Sigmoid colon (tissue), 7 donors: Measurements from ENCODE around the gene IL2RA. TPM values are rescaled to one million over a fixed set of nuclear protein-coding genes. Genes with fewer than 3 reads are reported as not detected.

Source experiments
- DNase-seq: peaks from one replicate; pipeline ENCODE4 v3.0.0-alpha.2; 2019
- H3K27ac ChIP-seq, 4 donors: fragments of 200-600 bp; sonication (generic); one replicate each; pipeline ENCODE4 v1.5.1; 2016 to 2019; ENCODE audit warnings: mild to moderate bottlenecking in 1 of 4
- H3K27me3 ChIP-seq, 3 donors: fragments of 200-600 bp; sonication (generic); one replicate each; pipeline ENCODE4 v1.5.1; 2019; ENCODE audit warnings: mild to moderate bottlenecking in 1 of 3
- H3K36me3 ChIP-seq, 4 donors: fragments of 200-600 bp; sonication (generic); one replicate each; pipeline ENCODE4 v1.5.1; 2016 to 2019
- H3K4me1 ChIP-seq, 4 donors: fragments of 200-600 bp; sonication (generic); one replicate each; pipeline ENCODE4 v1.5.1; 2017 to 2019
- H3K4me3 ChIP-seq, 4 donors: fragments of 200-600 bp; sonication (generic); one replicate each; pipeline ENCODE4 v1.5.1; 2017 to 2019; ENCODE audit warnings: mild to moderate bottlenecking in 2 of 4, moderate library complexity in 1 of 4
- H3K9me3 ChIP-seq, 4 donors: fragments of 200-600 bp in 3 of 4; sonication (generic) in 3 of 4; one replicate each; pipeline versions ENCODE4 v1.5.1 to v1.6.1; 2013 to 2019
- EP300 ChIP-seq, 4 donors: sonication (generic); formaldehyde crosslinking; IDR thresholded peaks; one replicate each; pipeline ENCODE4 v1.6.1; 2017; ENCODE audit warnings: antibody characterized with exemption in 4 of 4
- POLR2A ChIP-seq, 2 donors: fragments of 450-650 bp; IDR thresholded peaks; one replicate each; pipeline ENCODE4 v1.6.1; 2016; ENCODE audit warnings: antibody characterized with exemption in 2 of 2, mild to moderate bottlenecking in 2 of 2, moderate library complexity in 2 of 2
- POLR2AphosphoS5 ChIP-seq, 4 donors: sonication (generic); formaldehyde crosslinking; IDR thresholded peaks; one replicate each; pipeline ENCODE4 v1.6.1; 2017; ENCODE audit warnings: antibody characterized with exemption in 4 of 4
- WGBS, 2 donors: extraction: QIAGEN DNeasy Blood & Tissue Kit; methylation state at CpG; one replicate each; pipeline ENCODE4 v1.1.7; 2013; 5-methylcytosine and 5-hydroxymethylcytosine counted together
- intact Hi-C: fragments of 100-400 bp; cut with DNase I; formaldehyde crosslinking; loops from one replicate; pipeline ENCODE4 v1.15.1; 2023
- polyA plus RNA-seq, 3 donors: library from polyadenylated mRNA; stranded (reverse); fragments of 200-250 nt; gene quantifications; one replicate each; pipeline ENCODE4 v1.2.3, GENCODE V29; 2013
- total RNA-seq, 4 donors: library from RNA; depleted of rRNA; stranded (reverse); fragments of >200 nt; gene quantifications; one replicate each; pipeline ENCODE4 v1.1.0, GENCODE V29; 2016
- TF ChIP-seq, protein P1 (sequence below), 4 experiments: fragments of 450-650 bp in 3 of 4; fragments of 200-600 bp in 1 of 4; IDR thresholded peaks; one replicate each; pipeline ENCODE4 v1.5.1; 2016 to 2019; ENCODE audit warnings: antibody characterized with exemption in 4 of 4, mild to moderate bottlenecking in 3 of 4, moderate library complexity in 2 of 4
- donor health status: healthy with polysubstance abuse.
- donor health status: Bipolar disorder and iron deficiency.
- donor health status: healthy.

The IL2RA gene
- total and polyA plus RNA-seq, 7 donors: 0.60 to 14.0 (median 4.7) TPM; not detected in 1

GRCh38 chr10:6017781-6018354 is 44.3 kb downstream of the IL2RA start:
- intact Hi-C loops: no loop called here
- no peaks in the 10 kb centered on the region for H3K9me3 ChIP-seq
- no peak for DNase-seq

GRCh38 chr10:6014241-6014761 is 47.9 kb downstream of the IL2RA start:
- no peak overlapping the region for H3K27ac ChIP-seq
- no peak for DNase-seq
- H3K4me1 ChIP-seq: no peaks in the 10 kb centered on the region
- WGBS, 2 donors: 39 to 42% methylated on average over 6 of the region's 6 CpGs
- no peaks in the 10 kb centered on the region for H3K36me3 ChIP-seq
- H3K4me3 ChIP-seq: no peak overlapping the region
- intact Hi-C loops: loop anchor here (5.0 kb wide), 1 partner anchor 388 kb away; no protein-coding TSS in a partner anchor
- H3K9me3 ChIP-seq: no peaks in the 10 kb centered on the region
- TF ChIP-seq, protein P1, sequence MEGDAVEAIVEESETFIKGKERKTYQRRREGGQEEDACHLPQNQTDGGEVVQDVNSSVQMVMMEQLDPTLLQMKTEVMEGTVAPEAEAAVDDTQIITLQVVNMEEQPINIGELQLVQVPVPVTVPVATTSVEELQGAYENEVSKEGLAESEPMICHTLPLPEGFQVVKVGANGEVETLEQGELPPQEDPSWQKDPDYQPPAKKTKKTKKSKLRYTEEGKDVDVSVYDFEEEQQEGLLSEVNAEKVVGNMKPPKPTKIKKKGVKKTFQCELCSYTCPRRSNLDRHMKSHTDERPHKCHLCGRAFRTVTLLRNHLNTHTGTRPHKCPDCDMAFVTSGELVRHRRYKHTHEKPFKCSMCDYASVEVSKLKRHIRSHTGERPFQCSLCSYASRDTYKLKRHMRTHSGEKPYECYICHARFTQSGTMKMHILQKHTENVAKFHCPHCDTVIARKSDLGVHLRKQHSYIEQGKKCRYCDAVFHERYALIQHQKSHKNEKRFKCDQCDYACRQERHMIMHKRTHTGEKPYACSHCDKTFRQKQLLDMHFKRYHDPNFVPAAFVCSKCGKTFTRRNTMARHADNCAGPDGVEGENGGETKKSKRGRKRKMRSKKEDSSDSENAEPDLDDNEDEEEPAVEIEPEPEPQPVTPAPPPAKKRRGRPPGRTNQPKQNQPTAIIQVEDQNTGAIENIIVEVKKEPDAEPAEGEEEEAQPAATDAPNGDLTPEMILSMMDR (IDR thresholded peaks at IDR 0.05): peak; percentile 16 to 63 (median 56)
- no peak for TF ChIP-seq POLR2AphosphoS5 (IDR thresholded peaks at IDR 0.05)
- peaks cover 0 to 3% (median 0%) of the 10 kb centered on the region in 3 donors for H3K27me3 ChIP-seq

More at GRCh38 chr10:6017781-6018354, 44.3 kb downstream of the IL2RA start:
- 25 to 73% methylated on average over 8 of the region's 8 CpGs for WGBS, 2 donors
- Histone ChIP-seq H3K4me1 (no peaks in the 10 kb centered on the region), H3K4me3 (no peak overlapping the region), H3K27me3 (peaks cover 0 to 3% (median 0%) of the 10 kb centered on the region in 3 donors), H3K36me3 (no peaks in the 10 kb centered on the region), H3K27ac (peak overlapping the region; percentile 11 to 59 (median 42))
- TF ChIP-seq EP300 (IDR thresholded peaks at IDR 0.05) (no peak), POLR2AphosphoS5 (IDR thresholded peaks at IDR 0.05) (no peak), POLR2A (IDR thresholded peaks at IDR 0.05) (no peak)
- TF ChIP-seq, protein P1 (IDR thresholded peaks at IDR 0.05): no peak

DNA sequence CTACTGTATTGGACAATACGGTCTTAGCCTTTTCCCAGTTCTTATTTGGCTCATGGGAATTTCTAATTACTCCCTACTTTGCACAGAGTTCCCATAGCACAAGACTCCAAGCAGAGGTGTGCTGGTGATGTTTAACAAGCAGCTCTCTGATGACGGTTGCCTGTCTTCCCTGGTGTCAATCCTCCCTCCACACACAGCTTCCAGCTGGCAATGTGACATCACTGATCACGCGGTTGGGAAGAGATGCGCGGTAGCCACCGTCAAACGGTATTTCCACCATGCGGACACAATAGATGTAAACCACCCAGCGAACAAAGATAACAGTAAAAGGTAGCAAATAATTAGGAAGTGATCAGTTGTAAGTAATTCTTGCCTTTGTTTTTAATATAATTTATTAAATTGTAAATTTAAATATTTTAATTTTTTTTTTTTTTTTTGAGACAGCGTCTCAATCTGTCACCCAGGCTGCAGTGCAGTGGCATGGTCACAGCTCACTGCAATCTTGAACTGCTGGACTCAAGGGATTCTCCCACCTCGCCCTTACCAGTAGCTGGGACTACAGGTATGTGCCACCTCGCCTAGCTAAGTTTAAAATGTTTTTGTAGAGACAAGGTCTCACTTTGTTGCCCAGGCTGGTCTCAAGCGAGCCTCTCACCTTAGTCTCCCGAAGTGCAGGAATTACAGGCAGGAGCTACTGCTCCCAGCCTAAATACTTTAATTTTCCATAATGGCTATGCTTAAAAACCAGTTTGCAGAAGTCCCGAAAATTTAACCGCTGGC is 48.6 kb downstream of the IL2RA start:
- Histone ChIP-seq H3K9me3 (no peaks in the 10 kb centered on the region), H3K4me1 (no peaks in the 10 kb centered on the region), H3K27ac (no peak overlapping the region), H3K36me3 (no peaks in the 10 kb centered on the region), H3K4me3 (no peak overlapping the region), H3K27me3 (no peaks in the 10 kb centered on the region)
- TF ChIP-seq EP300 (IDR thresholded peaks at IDR 0.05): no peak
- TF ChIP-seq POLR2A (IDR thresholded peaks at IDR 0.05): no peak
- TF ChIP-seq POLR2AphosphoS5 (IDR thresholded peaks at IDR 0.05): no peak
- TF ChIP-seq, protein P1 (IDR thresholded peaks at IDR 0.05): no peak
- intact Hi-C loops: loop anchor here (5.0 kb wide), 1 partner anchor 389 kb away; no protein-coding TSS in a partner anchor
- WGBS, 2 donors: 66 to 87% methylated on average over 17 of the region's 17 CpGs
- DNase-seq: no peak

DNA sequence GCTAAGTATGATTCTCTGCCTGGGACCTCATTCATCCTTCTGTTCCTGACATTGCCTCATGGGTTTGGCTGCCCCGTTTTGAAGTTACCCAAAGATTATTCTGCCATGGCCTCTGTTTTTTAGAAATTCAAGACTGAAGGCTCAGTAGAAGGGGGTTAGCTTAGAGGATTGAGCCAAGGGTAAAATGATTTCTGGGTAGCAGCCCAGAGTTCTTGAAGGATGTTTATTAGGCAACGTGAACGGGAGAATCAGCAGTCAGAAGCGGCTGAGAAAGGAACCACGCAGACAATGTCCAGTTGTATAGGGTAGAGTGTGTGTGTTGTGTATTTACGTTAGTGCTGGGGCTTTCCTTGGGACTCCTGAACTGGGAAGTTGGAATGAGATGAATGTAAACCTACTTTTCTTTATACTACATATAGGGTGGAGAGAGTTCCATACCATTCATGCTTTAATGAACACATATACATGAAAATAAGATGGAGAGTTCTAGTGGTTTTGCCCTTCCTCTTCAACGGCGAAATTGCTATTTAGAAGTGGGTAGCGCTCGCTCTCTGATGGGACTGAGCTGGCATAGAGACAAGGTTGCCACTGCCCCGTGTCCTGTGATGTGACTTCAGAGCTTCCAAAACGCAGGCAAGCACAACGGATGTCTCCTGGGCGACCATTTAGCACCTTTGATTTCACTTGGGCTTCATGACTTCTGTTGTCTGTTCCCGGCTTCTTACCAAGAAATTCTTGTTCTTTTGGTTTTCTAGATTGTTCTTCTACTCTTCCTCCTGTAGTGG is 49.9 kb downstream of the IL2RA start:
- Histone ChIP-seq H3K36me3 (no peaks in the 10 kb centered on the region), H3K9me3 (no peaks in the 10 kb centered on the region), H3K4me3 (no peak overlapping the region), H3K4me1 (no peaks in the 10 kb centered on the region), H3K27me3 (no peaks in the 10 kb centered on the region), H3K27ac (no peak overlapping the region)
- WGBS, 2 donors: 86 to 91% methylated on average over 15 of the region's 15 CpGs
- DNase-seq: no peak
- TF ChIP-seq EP300 (IDR thresholded peaks at IDR 0.05): no peak
- TF ChIP-seq POLR2AphosphoS5 (IDR thresholded peaks at IDR 0.05): no peak
- no peak for TF ChIP-seq POLR2A (IDR thresholded peaks at IDR 0.05)
- TF ChIP-seq, protein P1 (IDR thresholded peaks at IDR 0.05): no peak
- intact Hi-C loops: loop anchor here (5.0 kb wide), 1 partner anchor 390 kb away; no protein-coding TSS in a partner anchor
